Stimulated activated naive CD8-positive, alpha-beta T cell treated with anti-CD3 and anti-CD28 coated beads, Interleukin-15, Interleukin-2, amounts not matched to agents 100 U/mL and 50 U/mL, for 24 hours (primary cell): ENCODE results near the gene FAP.

Experiments used
- ATAC-seq: fragments of 150-1000 bp; cut with Tn5 transposase; one replicate; pipeline ENCODE4 v1.10.0; 2021
- DNase-seq: peaks from one replicate; pipeline ENCODE4 v3.0.0; 2021

The FAP gene

GRCh38 chr2:162243294-162243693 is at the start of gene FAP:
FAP (minus strand) TSS chr2:162243445; CDS start chr2:162243327, 118 bp downstream.
- DNase-seq: no peak
- no peak for ATAC-seq

GRCh38 chr2:162291748-162292147 is 48.5 kb upstream of the FAP start:
- ATAC-seq (no peak), DNase-seq (no peak)

- ATAC-seq (no peak), DNase-seq (no peak)
Measured at GRCh38 chr2:162282765-162283425, 39.6 kb upstream of the FAP start.

- DNase-seq (no peak), ATAC-seq (no peak)
Measured at GRCh38 chr2:162280654-162281053, 37.4 kb upstream of the FAP start.

- ATAC-seq (no peak), DNase-seq (no peak)
Measured at GRCh38 chr2:162277381-162277780, 34.1 kb upstream of the FAP start.

- ATAC-seq: no peak
- no peak for DNase-seq
Measured at GRCh38 chr2:162267996-162268395, 24.8 kb upstream of the FAP start.

- DNase-seq (no peak), ATAC-seq (no peak)
Measured at GRCh38 chr2:162267496-162267895, 24.3 kb upstream of the FAP start.

GRCh38 chr2:162266460-162266760 is 23.2 kb upstream of the FAP start:
- DNase-seq: no peak
- ATAC-seq: no peak

- ATAC-seq: no peak
Measured at GRCh38 chr2:162265666-162266459, 22.6 kb upstream of the FAP start.

GRCh38 chr2:162261032-162261945 is 18.0 kb upstream of the FAP start:
- peak; percentile 61 for ATAC-seq
- DNase-seq: no peak

More at GRCh38 chr2:162265666-162266459, 22.6 kb upstream of the FAP start:
- no peak for DNase-seq

GRCh38 chr2:162258686-162259085 is 15.4 kb upstream of the FAP start:
- DNase-seq (no peak), ATAC-seq (no peak)

GRCh38 chr2:162258169-162258568 is 14.9 kb upstream of the FAP start:
- ATAC-seq (no peak), DNase-seq (no peak)

- no peak for DNase-seq
- no peak for ATAC-seq
Measured at GRCh38 chr2:162257425-162257824, 14.2 kb upstream of the FAP start.

- ATAC-seq: no peak
- DNase-seq: no peak
Measured at GRCh38 chr2:162256591-162256991, 13.3 kb upstream of the FAP start.

GRCh38 chr2:162254236-162254871 is 11.1 kb upstream of the FAP start:
- no peak for ATAC-seq
- DNase-seq: no peak

- DNase-seq: no peak
- no peak for ATAC-seq
Measured at GRCh38 chr2:162253435-162253834, 10.2 kb upstream of the FAP start.

GRCh38 chr2:162252153-162252552 is 8.9 kb upstream of the FAP start:
- DNase-seq (no peak), ATAC-seq (no peak)

- ATAC-seq (no peak), DNase-seq (no peak)
Measured at GRCh38 chr2:162245781-162246180, 2.5 kb upstream of the FAP start.

- ATAC-seq (no peak), DNase-seq (no peak)
Measured at GRCh38 chr2:162245061-162245460, 1.8 kb upstream of the FAP start.

- no peak for ATAC-seq
Measured at GRCh38 chr2:162244541-162245031, 1.3 kb upstream of the FAP start.

GRCh38 chr2:162243715-162244114 is 470 bp upstream of the FAP start:
- ATAC-seq (no peak), DNase-seq (no peak)

More at GRCh38 chr2:162244541-162245031, 1.3 kb upstream of the FAP start:
- no peak for DNase-seq
